Endothelial cell of umbilical vein (primary cell): ENCODE measurements around the gene ZNF213.

Source experiments
- EZH2 ChIP-seq: IDR thresholded peaks from 2 replicates; pipeline ENCODE4 v1.6.1; 2012; ENCODE audit warnings: borderline replicate concordance, low read depth, mild to moderate bottlenecking, moderate library complexity, low read length, inconsistent platforms; ENCODE audit not compliant: severe bottlenecking
- GATA2 ChIP-seq: IDR thresholded peaks from 2 replicates; pipeline ENCODE4 v1.7.0; 2011; ENCODE audit warnings: low read depth, mild to moderate bottlenecking, moderate library complexity, mixed read lengths, low read length; ENCODE audit not compliant: insufficient read length, insufficient read depth
- JUN ChIP-seq: IDR thresholded peaks from 2 replicates; pipeline ENCODE4 v1.6.1; 2011; ENCODE audit warnings: borderline replicate concordance, low read depth; ENCODE audit not compliant: insufficient read length, insufficient read depth
- POLR2AphosphoS5 ChIP-seq: IDR thresholded peaks from 2 replicates; pipeline ENCODE4 v1.6.1; 2012; ENCODE audit warnings: low read depth, mild to moderate bottlenecking, control low read depth, low read length, moderate library complexity; ENCODE audit not compliant: insufficient read depth
- TF ChIP-seq, protein P1 (sequence below), 2 donors: IDR thresholded peaks; 1 replicate in 1 of 2; 2 replicates in 1 of 2; pipeline ENCODE4 v1.5.1; 2011; ENCODE audit warnings: low read length in 2 of 2, mild to moderate bottlenecking in 2 of 2, moderate library complexity in 2 of 2, control low read depth in 1 of 2, inconsistent platforms in 1 of 2, low read depth in 1 of 2; ENCODE audit not compliant: insufficient read depth in 1 of 2; ENCODE audit errors: extremely low read depth in 1 of 2

DNA sequence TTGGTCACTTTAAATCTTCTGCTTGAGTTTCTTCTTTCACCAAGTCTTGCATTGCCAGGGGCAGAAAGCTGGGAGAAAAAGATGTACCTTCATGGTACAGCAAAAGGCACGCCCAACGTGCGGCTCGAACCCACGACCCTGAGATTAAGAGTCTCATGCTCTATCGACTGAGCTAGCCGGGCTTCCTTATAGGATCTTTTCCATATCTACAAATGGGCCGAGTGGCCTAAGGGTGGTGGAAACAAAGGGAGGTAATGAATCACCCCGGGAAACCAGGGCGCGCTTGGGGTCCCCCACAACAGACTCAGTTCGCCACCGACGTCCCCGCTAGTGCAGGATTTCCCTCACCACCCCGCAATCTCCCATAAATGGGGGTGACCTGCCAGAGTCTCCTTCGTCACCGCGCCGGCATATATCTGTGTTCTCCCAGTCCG lies 45.6 kb downstream of the ZNF213 start:
- TF ChIP-seq GATA2 (no peak), POLR2AphosphoS5 (no peak), EZH2 (no peak), JUN (no peak)
- TF ChIP-seq, protein P1, sequence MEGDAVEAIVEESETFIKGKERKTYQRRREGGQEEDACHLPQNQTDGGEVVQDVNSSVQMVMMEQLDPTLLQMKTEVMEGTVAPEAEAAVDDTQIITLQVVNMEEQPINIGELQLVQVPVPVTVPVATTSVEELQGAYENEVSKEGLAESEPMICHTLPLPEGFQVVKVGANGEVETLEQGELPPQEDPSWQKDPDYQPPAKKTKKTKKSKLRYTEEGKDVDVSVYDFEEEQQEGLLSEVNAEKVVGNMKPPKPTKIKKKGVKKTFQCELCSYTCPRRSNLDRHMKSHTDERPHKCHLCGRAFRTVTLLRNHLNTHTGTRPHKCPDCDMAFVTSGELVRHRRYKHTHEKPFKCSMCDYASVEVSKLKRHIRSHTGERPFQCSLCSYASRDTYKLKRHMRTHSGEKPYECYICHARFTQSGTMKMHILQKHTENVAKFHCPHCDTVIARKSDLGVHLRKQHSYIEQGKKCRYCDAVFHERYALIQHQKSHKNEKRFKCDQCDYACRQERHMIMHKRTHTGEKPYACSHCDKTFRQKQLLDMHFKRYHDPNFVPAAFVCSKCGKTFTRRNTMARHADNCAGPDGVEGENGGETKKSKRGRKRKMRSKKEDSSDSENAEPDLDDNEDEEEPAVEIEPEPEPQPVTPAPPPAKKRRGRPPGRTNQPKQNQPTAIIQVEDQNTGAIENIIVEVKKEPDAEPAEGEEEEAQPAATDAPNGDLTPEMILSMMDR (IDR thresholded peaks at IDR 0.05; ENCODE audit: extremely low read depth in 1 of 2, insufficient read depth in 1 of 2, low read depth in 1 of 2, low read length in 2 of 2) = no peak
